HG03442 (cell line): Measurements from ENCODE around the gene RPL21.

ENCODE experiments used
- ATAC-seq: cut with Tn5 transposase; IDR thresholded peaks from one replicate; pipeline ENCODE4 v1.9.1; 2021; ENCODE audit warnings: mild to moderate bottlenecking, moderate library complexity; ENCODE audit not compliant: unreplicated experiment

Gene RPL21

DNA sequence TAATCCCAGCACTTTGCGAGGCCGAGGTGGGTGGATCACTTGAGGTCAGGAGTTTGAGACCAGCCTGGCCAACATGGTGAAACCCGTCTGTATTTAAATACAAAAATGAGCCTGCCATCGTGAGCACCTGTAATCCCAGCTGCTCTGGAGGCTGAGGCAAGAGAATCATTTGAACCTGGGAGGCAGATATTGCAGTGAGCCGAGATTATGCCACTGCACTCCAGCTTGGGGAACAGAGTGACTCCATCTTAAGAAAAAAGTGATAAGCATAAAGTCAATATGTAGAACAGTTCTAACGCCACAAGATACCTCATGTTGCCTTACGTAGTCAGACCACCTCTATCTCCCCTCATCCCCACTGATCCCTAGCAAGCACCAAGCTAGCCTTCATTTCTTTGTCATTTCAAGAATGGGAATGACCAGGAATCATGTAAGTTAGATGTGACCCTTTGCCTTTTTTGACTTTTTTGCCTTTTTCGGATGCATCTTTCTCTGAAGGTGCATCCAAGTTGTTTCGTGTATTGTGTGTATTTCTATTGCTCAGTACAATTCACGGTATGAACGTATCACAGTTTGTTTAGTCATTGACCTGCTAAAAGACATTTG lies 6.4 kb downstream of the RPL21 start:
- ATAC-seq: no peak

DNA sequence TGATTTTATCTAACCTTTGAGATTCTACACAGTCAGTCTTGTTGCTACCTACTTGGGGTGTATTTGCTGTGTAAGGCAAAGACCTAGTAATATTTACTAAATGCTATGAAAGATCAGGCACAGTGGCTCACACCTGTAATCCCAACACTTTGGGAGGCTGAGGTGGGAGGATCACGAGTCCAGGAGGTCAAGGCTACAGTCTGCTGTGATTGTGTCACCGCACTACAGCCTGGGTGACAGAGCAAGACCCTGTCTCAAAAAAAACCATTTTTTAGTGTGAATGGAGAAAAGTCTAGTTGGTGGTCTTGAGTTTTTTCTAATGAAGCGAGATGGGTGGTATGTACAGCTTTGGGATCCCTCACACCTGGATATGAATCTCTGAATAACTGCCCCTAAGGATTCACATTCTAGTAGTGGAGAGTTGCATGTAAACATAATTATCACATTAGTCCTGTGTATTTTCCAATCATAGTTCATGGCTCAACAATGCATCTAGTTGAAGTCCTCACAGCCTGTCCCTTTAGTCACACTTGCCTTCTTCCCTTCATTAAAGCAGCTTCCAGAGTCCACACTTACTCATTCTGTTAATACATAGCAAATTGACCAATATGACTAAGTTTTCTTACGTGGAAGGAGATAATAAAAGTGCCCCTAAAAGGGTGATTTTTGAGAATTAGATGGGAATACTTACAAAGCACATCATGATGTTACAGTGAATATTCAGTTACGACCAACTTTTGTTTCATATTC lies 7.5 kb downstream of the RPL21 start:
- no peak for ATAC-seq

DNA sequence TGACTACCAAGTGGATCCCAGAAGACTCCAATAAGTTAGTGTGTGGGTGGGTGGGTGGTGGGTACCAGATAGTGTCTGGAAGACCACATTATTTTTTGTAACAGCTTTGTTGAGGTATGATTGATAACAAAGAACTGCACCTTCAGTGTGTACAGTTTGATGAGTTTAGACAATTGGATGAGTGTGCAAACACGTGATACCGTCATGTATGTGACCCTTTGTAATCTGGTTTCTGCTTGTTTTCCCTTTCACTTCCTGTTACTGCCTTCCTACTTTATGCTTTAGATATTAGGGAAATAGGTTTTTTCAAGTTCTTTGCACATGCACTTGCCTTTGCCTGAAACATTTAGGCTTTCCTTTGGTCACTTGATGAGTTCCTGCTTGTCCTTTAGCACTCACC lies 8.5 kb downstream of the RPL21 start:
- ATAC-seq: peak; percentile 47

DNA sequence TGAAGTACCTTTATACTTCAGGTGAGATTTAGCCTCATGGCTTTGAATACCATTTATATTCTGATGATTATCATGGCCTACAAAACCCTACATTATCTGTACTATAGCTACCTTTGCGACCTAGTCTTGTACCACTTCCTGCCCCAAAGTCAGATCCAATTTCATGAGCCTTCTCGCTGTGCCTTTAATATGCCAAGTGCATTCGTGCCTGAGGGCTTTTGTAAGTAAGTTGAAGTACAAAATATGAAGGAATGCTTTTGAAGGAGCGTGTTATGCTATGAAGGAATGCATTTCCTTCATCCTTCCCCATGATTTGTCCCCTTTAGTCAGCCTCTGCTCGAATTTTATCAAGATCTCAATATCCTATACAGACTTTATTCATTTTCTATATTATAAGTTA lies 10.0 kb downstream of the RPL21 start:
- no peak for ATAC-seq

DNA sequence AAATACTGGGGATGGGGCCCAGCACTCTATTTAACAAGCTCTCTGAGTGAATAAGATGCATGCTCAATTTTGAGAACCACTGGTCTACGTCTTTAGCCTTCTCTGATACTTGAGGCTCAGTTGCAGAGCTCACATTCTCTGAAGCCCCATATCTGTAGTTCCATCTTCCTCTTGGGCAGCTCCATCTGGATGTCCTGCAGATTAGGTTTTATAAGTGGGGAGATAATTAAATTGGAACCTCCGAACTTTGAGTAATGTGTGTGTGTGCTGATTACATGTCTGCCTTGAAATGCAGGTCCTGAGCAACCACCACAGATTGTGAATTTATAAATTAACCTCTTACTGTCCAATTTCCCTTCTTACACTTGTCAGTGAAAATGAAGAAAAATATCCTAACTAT lies 12.1 kb downstream of the RPL21 start:
- no peak for ATAC-seq

DNA sequence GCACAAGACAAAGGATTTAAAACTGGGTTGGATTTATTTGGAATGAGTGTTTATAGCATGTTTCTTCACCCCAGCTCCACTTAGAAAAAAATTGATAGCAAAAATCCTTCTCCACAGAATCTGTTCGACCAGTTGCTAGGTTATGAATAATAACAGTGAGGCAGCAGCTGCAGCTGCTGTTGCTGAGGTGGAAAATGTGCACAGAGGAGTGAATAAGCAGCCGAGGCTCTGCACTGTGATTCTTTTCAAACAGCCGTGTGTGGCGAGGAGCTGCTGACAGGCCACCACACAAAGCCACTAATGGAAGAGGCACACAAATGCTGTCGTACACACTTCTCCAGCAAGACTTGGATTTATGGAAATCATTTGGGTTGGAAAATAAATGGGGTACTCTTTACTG lies 12.8 kb downstream of the RPL21 start:
- no peak for ATAC-seq

DNA sequence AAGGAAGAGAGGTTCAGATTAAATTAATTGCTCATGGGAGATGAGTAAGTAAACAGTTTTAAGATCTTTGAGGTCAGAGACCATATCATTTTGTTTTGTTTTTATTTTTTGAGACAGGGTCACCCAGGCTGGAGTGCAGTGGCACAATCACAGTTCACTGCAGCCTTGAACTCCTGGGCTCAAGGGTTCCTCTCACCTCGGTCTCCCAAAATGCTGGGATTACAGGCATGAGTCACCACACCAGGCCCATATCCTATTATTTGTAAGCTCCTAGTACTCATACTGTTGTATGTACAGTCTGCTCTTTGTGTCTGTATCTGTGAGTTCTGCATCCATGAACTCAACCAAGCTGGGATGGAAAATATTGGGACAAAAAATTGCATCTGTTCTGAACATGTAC lies 13.3 kb downstream of the RPL21 start:
- no peak for ATAC-seq

DNA sequence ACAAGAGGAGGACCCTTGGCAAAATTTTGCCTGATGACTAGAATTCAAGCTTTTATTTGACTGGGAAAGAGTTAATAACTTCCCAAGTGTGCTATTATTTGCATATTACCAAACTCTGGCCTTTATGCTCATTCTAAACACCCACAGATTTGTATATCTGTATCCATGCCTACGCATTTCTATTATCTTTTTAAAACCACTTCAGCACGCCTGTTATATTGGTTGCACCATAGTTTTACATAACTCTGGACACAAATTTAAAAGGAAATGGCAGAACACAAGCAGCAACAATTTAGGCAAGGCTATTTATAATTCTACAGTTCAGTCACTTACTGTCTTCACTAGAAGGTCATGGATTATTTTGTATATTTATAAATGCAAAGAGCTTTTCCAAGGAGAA lies 15.6 kb downstream of the RPL21 start:
- ATAC-seq: no peak

DNA sequence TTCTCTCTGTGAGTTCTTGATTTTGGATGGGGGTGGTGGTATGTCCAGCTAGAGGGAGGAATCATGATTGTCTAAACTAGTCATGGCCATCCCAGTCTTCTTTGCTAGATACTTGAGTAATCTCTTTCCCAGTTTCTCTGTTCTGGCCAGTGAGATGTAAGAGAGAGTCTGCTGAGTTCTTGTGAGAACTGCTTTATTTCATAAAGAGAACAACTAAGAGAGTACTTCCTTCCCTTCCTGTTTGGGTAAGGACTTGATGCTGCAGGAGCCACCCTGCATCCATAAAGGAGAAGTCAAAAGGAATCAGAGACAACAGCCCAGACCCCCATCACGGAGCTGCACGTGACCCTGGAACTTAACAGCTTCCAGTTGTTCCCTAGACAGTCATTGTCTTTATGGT lies 16.2 kb downstream of the RPL21 start:
- no peak for ATAC-seq

DNA sequence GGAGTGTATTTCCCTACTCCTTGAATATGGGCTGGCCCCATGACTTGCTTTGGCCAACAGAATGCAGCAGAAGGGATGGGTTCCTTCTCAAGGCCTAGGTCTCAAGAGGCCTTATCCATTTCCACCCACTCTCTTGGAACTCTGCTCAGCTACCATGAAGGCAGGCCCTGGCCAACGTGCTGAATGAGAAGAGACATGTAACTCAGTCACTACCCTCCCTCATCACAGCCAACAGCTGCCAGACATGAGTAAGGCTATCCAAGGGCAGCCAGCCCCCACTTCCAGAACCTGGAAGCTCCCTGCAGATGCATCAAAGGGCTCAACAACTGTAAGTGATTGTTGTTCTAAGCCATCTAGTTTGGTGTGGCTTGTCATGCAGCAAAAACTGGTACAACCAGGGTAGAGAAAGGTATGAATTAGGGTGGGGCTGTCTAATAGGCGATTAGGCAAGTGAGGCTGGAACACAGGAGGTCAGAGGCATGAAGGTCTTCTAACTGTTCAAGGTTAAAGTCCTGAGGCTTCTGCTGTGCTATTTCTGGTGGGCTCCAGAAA lies 17.8 kb downstream of the RPL21 start:
- ATAC-seq: no peak

DNA sequence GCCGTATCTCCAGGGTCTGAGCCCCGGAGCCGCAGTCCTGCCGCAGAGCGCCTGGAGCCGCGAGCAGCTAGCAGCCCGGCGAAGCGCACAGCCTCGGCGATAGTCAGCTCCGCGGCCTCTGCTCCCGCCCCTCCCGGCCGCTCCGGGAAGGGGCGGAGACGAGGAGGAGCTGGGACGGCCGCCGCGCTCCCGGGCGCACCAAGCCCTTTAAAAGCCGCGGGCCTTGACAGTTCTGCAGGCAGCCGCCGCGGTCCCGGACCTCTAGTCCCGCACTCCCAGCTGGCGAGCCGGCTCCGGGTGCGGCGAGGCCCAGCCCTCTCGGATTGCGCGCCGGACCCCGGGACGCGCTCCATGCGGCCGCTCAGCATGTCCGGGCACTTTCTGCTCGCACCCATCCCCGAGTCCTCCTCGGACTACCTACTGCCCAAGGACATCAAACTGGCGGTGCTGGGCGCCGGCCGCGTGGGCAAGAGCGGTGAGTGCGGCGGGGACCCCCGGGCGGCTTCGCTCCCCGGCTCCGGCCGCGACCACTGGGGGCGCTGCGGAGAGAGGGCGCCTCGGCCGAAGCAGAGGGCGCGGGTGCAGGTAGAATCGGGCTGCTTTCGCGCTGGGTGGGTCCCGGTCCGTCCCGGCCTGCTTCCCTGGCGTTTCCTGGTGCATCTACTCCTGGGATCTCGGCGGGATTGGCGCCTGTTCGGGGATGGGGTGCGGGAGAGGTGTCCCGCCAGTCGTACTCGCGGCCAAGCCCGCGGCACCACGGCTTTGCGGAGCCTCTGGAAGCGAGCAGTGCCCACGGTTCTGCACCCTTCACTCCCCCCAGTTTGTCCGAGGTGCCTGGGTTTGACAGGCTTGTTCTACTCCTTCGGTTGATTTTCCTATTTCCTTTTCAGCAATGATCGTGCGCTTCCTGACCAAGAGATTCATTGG lies 19.5 kb downstream of the RPL21 start, which contains the start of gene RASL11A:
Gene RASL11A (plus strand): TSS at position 237 of the 927 bp plus-strand sequence. CDS start 115 bp downstream, at position 352.
- ATAC-seq: peak; percentile 79

DNA sequence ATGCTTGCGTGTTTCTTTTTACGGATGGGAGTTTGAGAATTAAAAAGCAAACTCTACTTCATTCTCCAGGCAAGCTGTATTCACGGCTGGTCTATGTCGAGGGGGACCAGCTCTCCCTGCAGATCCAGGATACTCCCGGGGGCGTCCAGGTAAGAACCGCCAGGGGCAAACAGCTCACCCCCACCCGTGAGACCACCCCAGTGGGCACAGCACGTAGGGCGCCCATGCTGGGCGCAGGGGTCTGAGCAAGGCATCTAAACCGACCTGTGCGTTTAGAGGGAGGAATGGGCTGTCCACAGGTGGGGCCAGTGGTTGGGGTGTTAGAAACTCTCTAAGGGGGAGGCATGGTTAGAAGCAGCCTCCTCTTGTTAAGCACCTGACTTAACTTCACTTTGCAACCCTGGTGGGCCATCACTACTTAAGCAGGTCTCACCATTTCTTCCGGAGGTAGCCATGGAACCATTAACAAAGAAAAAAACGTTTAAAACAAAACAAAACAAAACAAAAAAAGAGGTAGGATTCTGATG lies 20.3 kb downstream of the RPL21 start:
- ATAC-seq: no peak

DNA sequence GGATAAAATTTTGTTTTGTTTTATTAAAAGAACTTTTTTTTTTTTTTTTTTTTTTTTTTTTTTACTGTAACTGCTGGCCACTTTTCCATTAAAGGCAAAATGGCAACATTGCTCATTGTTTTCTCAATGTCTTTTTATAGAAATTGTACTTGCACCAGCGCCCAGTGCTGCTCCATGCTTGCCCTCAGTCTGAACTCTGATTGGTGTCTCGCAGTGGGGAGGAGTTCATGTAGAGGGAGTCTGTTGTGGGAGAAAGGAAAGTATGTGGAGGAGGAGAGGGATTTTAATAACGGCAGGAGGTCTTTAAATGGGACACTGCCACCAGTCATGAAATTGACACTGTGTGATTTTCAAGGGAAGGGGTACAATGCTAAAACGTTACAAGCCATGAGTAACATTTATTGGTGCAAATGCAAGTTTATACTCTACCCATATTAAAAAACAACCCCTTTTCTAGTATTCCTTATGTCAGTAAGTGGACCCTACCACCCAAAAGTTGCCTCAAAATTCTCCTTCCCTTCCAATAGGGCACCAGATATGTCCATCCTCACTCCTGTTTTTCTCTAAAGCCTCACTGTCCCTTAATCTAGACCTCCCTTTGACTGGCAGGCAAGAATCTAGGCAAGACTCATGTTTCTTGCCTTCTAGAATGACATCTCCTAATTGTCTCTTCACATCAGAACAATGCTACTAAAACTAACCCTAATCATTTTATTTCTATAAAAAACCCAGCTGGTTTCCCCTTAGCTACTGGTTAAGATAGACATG lies 22.5 kb downstream of the RPL21 start:
- ATAC-seq: no peak

DNA sequence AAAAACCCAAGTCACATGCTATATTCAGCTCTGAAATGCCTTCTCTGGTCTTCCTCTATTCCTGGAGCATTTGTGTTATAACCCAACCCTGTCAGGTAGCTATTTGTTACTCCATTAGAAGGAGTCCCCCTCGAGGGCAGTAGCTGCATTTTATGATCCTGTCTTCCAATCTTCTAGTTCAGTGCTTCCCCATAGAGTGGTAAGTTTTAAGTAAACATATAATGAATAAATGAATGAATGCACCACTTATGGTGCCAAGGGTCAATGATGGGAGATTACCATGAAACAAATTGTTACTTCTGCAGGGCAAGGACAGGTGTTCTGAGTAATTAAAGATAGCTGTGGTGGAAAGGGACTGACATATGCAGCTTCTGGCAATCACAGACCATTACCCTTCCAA lies 23.3 kb downstream of the RPL21 start:
- no peak for ATAC-seq

DNA sequence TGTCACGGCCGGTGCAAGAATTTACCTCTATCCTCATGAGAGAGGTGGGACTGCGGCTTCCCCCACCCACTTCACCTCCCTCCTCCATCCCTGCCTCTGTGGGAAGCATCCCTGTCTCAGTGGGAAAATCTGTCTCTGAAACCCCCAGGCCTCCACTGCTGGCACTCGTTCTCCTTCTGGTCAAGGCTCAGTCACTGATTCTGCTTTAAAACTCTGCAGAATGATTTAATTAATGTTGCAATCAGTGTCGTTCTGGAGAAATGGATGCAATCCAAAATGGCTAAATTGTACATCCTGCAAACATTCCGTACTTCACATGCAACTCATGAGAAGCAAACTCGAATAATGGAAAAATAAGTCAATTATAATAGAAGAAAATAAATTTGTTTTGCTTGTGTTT lies 24.8 kb downstream of the RPL21 start:
- ATAC-seq: no peak

DNA sequence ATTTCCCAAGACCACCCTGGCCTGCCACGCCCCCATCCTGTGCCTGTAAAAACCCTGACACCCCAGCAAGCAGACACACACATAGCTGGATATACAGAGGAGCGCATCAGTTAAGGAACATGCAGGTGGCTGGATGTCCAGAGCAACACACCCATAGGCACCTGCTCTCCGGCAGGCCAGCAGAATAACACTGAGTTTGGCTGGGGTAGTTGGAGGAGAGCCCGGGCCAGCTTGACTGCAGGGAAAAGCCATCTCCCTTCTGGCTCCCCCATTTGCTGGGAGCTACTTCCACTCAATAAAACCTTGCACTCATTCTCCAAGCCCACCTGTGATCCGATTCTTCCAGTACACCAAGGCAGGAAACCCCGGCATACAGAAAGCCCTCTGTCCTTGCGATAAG lies 28.1 kb downstream of the RPL21 start:
- ATAC-seq: no peak

DNA sequence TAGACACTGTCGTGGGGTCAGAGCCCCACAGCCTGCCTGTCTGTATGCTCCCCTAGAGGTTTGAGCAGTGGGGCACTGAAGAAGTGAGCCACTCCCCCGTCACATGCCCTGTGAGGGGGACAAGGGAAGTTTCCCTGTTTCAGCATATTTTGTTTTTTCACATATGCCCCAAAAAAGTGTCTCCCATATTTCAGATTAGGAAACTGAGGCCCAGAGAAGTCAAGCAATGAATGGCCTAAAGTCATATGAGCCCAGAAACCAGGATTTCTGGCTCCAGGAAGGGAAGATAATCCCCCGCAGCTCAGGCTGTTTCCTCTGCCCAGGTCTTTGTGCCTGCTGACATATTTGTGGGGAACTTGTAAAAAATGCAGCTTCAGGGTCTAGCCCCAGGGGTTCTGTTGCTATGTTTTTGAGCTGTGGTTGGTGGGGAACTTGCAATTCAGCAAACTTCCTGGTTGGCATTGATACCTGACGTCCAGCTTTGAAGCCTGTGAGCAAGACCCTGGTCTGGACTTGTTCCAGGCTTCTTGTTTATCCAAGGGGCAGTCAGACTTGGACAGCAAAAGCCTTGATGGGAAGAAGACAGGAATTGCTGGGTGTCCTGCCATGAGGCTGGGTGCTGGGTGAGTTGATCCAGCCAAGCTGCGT lies 28.8 kb downstream of the RPL21 start:
- ATAC-seq: no peak

DNA sequence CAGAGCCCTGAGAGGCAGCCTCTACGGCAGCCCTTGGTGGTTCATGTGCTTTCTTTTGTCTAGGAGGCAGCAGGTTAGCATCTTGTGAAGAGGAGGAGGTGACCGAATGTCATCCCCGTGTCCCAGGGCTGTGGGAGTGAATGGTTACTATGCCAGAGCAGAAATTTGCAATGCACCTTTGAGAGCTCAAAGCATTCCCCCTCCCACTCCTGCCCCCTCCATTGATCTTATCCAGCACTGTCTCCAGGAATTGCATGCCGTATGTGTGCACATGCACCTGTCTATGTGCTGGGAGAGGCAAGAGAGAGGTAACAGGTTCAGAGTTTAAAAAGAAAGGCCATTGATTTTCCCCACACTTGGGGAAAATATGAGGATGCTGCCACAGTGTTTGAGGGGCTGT lies 29.5 kb downstream of the RPL21 start:
- ATAC-seq: no peak

DNA sequence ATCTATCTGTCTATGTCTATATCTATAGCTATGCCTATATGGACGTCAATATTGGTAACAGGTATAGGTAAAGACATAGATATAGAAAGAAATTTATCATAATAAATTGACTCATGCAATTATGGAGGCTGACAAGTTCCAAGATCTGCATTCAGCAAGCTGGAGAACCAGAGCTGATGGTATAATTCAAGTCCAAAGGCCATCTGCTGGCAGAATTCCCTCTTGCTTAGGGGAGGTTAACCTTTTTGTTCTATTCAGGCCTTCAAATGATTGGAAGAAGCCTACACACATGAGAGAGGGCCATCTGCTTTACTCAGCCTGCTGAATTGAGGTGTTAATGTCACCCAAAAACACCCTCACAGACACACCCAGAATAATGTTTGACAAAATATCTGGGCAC lies 30.1 kb downstream of the RPL21 start:
- ATAC-seq: no peak
